Keratinocyte (primary cell): ENCODE data around the gene TMEM266. TPM values are rescaled to one million over a fixed set of nuclear protein-coding genes. Genes with fewer than 3 reads are reported as not detected.

Source experiments
- DNase-seq: peaks from one replicate; pipeline ENCODE4 v3.0.0-alpha.2; 2011; ENCODE audit warnings: low read depth, missing footprints, low spot score
- FAIRE-seq: peaks from 2 replicates; lab custom pipeline; 2011; peaks lifted over from hg19 to GRCh38; lab: Jason Lieb, UNC
- H2AFZ ChIP-seq: 2 replicates; pipeline ENCODE4 v1.6.0; 2012; ENCODE audit warnings: low read length, control low read depth, inconsistent platforms; ENCODE audit not compliant: control insufficient read depth
- H3K27ac ChIP-seq: 2 replicates; pipeline ENCODE4 v1.5.1; 2011; ENCODE audit warnings: low read length; ENCODE audit not compliant: control insufficient read depth, insufficient read depth
- H3K27me3 ChIP-seq: 3 replicates; pipeline ENCODE4 v1.6.0; 2011; ENCODE audit warnings: low read length; ENCODE audit not compliant: control insufficient read depth, insufficient read depth; ENCODE audit errors: extremely low read depth
- H3K36me3 ChIP-seq, 2 experiments: 2 replicates in 1 of 2; 3 replicates in 1 of 2; pipeline ENCODE4 v1.5.1; 2011; ENCODE audit warnings: low read length in 2 of 2, mild to moderate bottlenecking in 1 of 2; ENCODE audit not compliant: control insufficient read depth in 2 of 2, insufficient read depth in 2 of 2; ENCODE audit errors: extremely low read depth in 1 of 2
- H3K4me1 ChIP-seq: 3 replicates; pipeline ENCODE4 v1.5.1; 2011; ENCODE audit warnings: low read length; ENCODE audit not compliant: control insufficient read depth, insufficient read depth; ENCODE audit errors: extremely low read depth
- H3K4me2 ChIP-seq: 3 replicates; pipeline ENCODE4 v1.6.0; 2011; ENCODE audit warnings: low read depth, low read length; ENCODE audit not compliant: control insufficient read depth, insufficient read depth; ENCODE audit errors: extremely low read depth
- H3K4me3 ChIP-seq, 3 experiments: fragments of 200-600 bp in 1 of 3; sonication (generic) in 1 of 3; 2 replicates in 2 of 3; 3 replicates in 1 of 3; pipeline ENCODE4 v1.5.1; 2011 to 2016; ENCODE audit warnings: low read length in 3 of 3, mild to moderate bottlenecking in 3 of 3, control low read depth in 2 of 3, inconsistent platforms in 1 of 3, low read depth in 1 of 3, mixed read lengths in 1 of 3, mixed run types in 1 of 3, moderate library complexity in 1 of 3; ENCODE audit not compliant: control insufficient read depth in 2 of 3, insufficient read depth in 2 of 3; ENCODE audit errors: extremely low read depth in 1 of 3
- H3K79me2 ChIP-seq: 2 replicates; pipeline ENCODE4 v1.6.0; 2012; ENCODE audit warnings: low read length; ENCODE audit not compliant: control insufficient read depth, insufficient read depth
- H3K9ac ChIP-seq: 3 replicates; pipeline ENCODE4 v1.6.0; 2011; ENCODE audit warnings: low read length; ENCODE audit not compliant: control insufficient read depth, insufficient read depth; ENCODE audit errors: extremely low read depth
- H3K9me1 ChIP-seq: 3 replicates; pipeline ENCODE4 v1.6.0; 2011; ENCODE audit warnings: low read length; ENCODE audit not compliant: control insufficient read depth, insufficient read depth; ENCODE audit errors: extremely low read depth
- H3K9me3 ChIP-seq: 2 replicates; pipeline ENCODE4 v1.5.1; 2012; ENCODE audit warnings: low read depth, low read length; ENCODE audit not compliant: control insufficient read depth
- H4K20me1 ChIP-seq: 3 replicates; pipeline ENCODE4 v1.6.0; 2011; ENCODE audit warnings: low read length; ENCODE audit not compliant: control insufficient read depth, insufficient read depth; ENCODE audit errors: extremely low read depth
- EZH2 ChIP-seq: IDR thresholded peaks from one replicate; pipeline ENCODE4 v1.6.1; 2012; ENCODE audit warnings: inconsistent platforms, mild to moderate bottlenecking, low read length, moderate library complexity
- dilution Hi-C: fragments of 300-500 bp; cut with MboI; formaldehyde crosslinking; loops from one replicate; pipeline ENCODE4 v1.7.0; 2020; ENCODE audit warnings: low sequenced_read_pairs; ENCODE audit not compliant: extremely low pct_ligation_motif_present
- polyA plus RNA-seq, 5 experiments: library from polyadenylated mRNA; depleted of rRNA in 3 of 5; stranded (reverse) in 3 of 5; stranded (forward) in 1 of 5; unstranded in 1 of 5; fragments of >200 nt; gene quantifications; 1 replicate in 1 of 5; 2 replicates in 3 of 5; 3 replicates in 1 of 5; pipeline versions ENCODE4 v1.2.1 to v1.2.3, GENCODE V29; 2011 to 2012; ENCODE audit warnings: missing spikeins in 2 of 5, low read depth in 1 of 5, low replicate concordance in 1 of 5
- TF ChIP-seq, protein P1 (sequence below), 3 experiments: IDR thresholded peaks in 1 of 3; conservative IDR thresholded peaks in 1 of 3; optimal IDR thresholded peaks in 1 of 3; 2 replicates in 2 of 3; 3 replicates in 1 of 3; pipeline versions ENCODE3 to v1.5.1; 2011; ENCODE audit warnings: low read length in 3 of 3, mild to moderate bottlenecking in 3 of 3, moderate library complexity in 2 of 3, control low read depth in 1 of 3, inconsistent platforms in 1 of 3; ENCODE audit not compliant: insufficient read depth in 2 of 3; ENCODE audit errors: extremely low read depth in 1 of 3

Gene TMEM266
- polyA plus RNA-seq, 1 donor (not counting 4 experiments of a cell fraction or from before 2014, with no cell fraction given) = 0.03 TPM

DNA sequence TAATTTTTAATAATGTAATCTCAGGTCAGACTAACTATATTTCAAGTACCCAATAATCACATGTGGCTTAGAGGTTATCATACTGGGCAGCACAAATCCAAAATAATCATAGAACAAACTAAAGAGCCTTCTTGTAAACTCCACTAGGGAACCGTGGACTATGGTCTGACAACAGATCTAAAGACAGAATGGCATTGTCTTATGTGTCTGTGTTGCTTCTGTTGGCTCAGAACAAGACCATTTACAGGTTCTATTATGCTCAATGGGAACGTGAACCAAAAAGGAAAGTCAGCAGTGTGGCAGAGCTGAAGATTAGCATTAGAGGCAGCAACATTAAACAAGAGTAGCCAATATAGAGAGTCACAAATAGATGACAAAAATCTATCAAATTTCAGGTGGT, 176.6 kb downstream of the TMEM266 start:
- H3K27ac ChIP-seq = no peak overlapping the region
- no peak for TF ChIP-seq EZH2
- TF ChIP-seq, protein P1, sequence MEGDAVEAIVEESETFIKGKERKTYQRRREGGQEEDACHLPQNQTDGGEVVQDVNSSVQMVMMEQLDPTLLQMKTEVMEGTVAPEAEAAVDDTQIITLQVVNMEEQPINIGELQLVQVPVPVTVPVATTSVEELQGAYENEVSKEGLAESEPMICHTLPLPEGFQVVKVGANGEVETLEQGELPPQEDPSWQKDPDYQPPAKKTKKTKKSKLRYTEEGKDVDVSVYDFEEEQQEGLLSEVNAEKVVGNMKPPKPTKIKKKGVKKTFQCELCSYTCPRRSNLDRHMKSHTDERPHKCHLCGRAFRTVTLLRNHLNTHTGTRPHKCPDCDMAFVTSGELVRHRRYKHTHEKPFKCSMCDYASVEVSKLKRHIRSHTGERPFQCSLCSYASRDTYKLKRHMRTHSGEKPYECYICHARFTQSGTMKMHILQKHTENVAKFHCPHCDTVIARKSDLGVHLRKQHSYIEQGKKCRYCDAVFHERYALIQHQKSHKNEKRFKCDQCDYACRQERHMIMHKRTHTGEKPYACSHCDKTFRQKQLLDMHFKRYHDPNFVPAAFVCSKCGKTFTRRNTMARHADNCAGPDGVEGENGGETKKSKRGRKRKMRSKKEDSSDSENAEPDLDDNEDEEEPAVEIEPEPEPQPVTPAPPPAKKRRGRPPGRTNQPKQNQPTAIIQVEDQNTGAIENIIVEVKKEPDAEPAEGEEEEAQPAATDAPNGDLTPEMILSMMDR (optimal IDR thresholded peaks at IDR 0.05 in 1 of 3, IDR thresholded peaks at IDR 0.05 in 1 of 3, conservative IDR thresholded peaks at IDR 0.05 in 1 of 3; ENCODE audit: extremely low read depth in 1 of 3, insufficient read depth in 2 of 3, low read length in 3 of 3) = no peak
- no peak for FAIRE-seq
- no peak overlapping the region for H3K4me2 ChIP-seq
- no peak overlapping the region for H3K9ac ChIP-seq
- dilution Hi-C loops = no loop called here
- H3K4me1 ChIP-seq = peaks cover 5% of the 10 kb centered on the region
- no peaks in the 10 kb centered on the region for H4K20me1 ChIP-seq
- H2AFZ ChIP-seq = no peak overlapping the region
- no peaks in the 10 kb centered on the region for H3K79me2 ChIP-seq
- H3K36me3 ChIP-seq = peaks cover 1 to 2% of the 10 kb centered on the region in 2 experiments
- H3K9me3 ChIP-seq = no peaks in the 10 kb centered on the region
- H3K27me3 ChIP-seq = no peaks in the 10 kb centered on the region
- DNase-seq = no peak
- H3K4me3 ChIP-seq = no peak overlapping the region
- no peaks in the 10 kb centered on the region for H3K9me1 ChIP-seq

DNA sequence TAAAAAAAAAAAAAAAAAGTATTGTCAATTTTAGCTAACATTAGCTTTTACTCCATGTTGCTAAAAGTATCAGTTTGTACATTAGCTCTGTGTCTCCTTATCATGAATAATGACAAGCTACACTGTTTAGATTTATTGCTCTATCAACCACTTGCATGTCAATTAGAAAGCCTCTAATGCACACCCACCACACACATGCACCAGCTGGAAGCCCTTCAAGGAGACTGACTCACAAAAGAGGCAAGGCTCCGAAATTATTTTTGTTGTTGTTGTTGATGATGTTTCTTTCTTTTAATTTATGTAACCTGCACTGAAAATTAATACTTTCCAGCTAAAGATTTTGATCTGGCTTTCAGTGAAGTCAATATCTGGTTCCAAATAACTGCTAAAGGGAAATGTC, 180.0 kb downstream of the TMEM266 start:
- Histone ChIP-seq H2AFZ (no peak overlapping the region), H3K4me2 (no peak overlapping the region), H3K4me3 (no peak overlapping the region), H4K20me1 (no peaks in the 10 kb centered on the region), H3K9me3 (no peaks in the 10 kb centered on the region), H3K36me3 (peaks cover 1 to 6% of the 10 kb centered on the region in 2 experiments), H3K79me2 (no peaks in the 10 kb centered on the region), H3K4me1 (peaks cover 3% of the 10 kb centered on the region), H3K9me1 (no peaks in the 10 kb centered on the region), H3K27ac (no peak overlapping the region), H3K27me3 (no peaks in the 10 kb centered on the region), H3K9ac (no peak overlapping the region)
- dilution Hi-C loops = no loop called here
- TF ChIP-seq, protein P1 (optimal IDR thresholded peaks at IDR 0.05 in 1 of 3, IDR thresholded peaks at IDR 0.05 in 1 of 3, conservative IDR thresholded peaks at IDR 0.05 in 1 of 3; ENCODE audit: extremely low read depth in 1 of 3, insufficient read depth in 2 of 3, low read length in 3 of 3) = no peak
- TF ChIP-seq EZH2 = no peak
- FAIRE-seq (no peak), DNase-seq (no peak)
